Peyer's patch (tissue), 4 donors: ENCODE results near the gene GTF3C1.

Experiments
- POLR2A ChIP-seq, 2 donors: fragments of 450-650 bp; IDR thresholded peaks; one replicate each; pipeline ENCODE4 v1.5.1; 2017; ENCODE audit warnings: antibody characterized with exemption in 2 of 2, mild to moderate bottlenecking in 2 of 2, moderate library complexity in 2 of 2
- TF ChIP-seq, protein P1 (sequence below), 6 experiments: fragments of 450-650 bp in 4 of 6; fragments of 200-600 bp in 2 of 6; sonication (generic) in 1 of 6; IDR thresholded peaks; one replicate each; pipeline ENCODE4 v1.5.1; 2017 to 2019; ENCODE audit warnings: antibody characterized with exemption in 6 of 6, mild to moderate bottlenecking in 3 of 6, moderate library complexity in 1 of 6

DNA sequence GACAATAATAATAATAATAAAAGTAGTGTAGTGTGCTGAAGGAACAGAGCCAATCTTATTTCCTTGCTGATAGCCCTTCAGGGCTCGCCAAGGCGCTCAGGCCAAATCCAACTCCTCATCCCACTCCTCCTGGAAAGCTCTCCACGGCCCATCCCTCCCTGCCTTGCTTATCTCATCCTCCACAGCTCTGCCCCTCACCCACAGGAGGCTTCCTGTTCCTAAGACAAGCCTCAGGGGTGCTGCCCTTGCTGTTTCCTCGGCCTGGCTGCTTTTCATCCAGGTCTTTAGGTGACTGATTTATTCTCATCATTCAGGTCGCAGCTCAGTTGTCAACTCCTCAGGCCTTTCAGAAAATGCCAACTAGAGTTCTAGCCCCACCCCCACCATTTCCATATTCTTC is 11.2 kb downstream of the GTF3C1 start:
- TF ChIP-seq, protein P1, sequence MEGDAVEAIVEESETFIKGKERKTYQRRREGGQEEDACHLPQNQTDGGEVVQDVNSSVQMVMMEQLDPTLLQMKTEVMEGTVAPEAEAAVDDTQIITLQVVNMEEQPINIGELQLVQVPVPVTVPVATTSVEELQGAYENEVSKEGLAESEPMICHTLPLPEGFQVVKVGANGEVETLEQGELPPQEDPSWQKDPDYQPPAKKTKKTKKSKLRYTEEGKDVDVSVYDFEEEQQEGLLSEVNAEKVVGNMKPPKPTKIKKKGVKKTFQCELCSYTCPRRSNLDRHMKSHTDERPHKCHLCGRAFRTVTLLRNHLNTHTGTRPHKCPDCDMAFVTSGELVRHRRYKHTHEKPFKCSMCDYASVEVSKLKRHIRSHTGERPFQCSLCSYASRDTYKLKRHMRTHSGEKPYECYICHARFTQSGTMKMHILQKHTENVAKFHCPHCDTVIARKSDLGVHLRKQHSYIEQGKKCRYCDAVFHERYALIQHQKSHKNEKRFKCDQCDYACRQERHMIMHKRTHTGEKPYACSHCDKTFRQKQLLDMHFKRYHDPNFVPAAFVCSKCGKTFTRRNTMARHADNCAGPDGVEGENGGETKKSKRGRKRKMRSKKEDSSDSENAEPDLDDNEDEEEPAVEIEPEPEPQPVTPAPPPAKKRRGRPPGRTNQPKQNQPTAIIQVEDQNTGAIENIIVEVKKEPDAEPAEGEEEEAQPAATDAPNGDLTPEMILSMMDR (IDR thresholded peaks at IDR 0.05) = no peak
- TF ChIP-seq POLR2A (IDR thresholded peaks at IDR 0.05) = no peak
